Activated CD8-positive, alpha-beta memory T cell treated with anti-CD3 and anti-CD28 coated beads, Interleukin-2, amount 50 U/mL, for 1 hour (primary cell): ENCODE results near the gene ID4.

ENCODE experiments used
- DNase-seq: peaks from one replicate; pipeline ENCODE4 v3.0.0-alpha.2; 2020; ENCODE audit errors: extremely low read depth

The ID4 gene

GRCh38 chr6:19836799-19837510, at the start of gene ID4:
Gene ID4, plus strand, starts transcription at chr6:19837370. Its CDS starts 385 bp downstream, at chr6:19837755.
- DNase-seq: no peak

GRCh38 chr6:19788686-19789085, 48.5 kb upstream of the ID4 start:
- DNase-seq: no peak

- DNase-seq: no peak
These were observed 47.9 kb upstream of the ID4 start for GRCh38 chr6:19789100-19789803.

GRCh38 chr6:19791267-19791666, 45.9 kb upstream of the ID4 start:
- DNase-seq: no peak

GRCh38 chr6:19795211-19795610, 42.0 kb upstream of the ID4 start:
- no peak for DNase-seq

GRCh38 chr6:19796452-19796851, 40.7 kb upstream of the ID4 start:
- DNase-seq: no peak

- DNase-seq: no peak
These were observed 38.8 kb upstream of the ID4 start for GRCh38 chr6:19798362-19798761.

- no peak for DNase-seq
These were observed 34.5 kb upstream of the ID4 start for GRCh38 chr6:19802656-19803055.

- no peak for DNase-seq
These were observed 33.6 kb upstream of the ID4 start for GRCh38 chr6:19803331-19804204.

- no peak for DNase-seq
These were observed 32.7 kb upstream of the ID4 start for GRCh38 chr6:19804205-19805128.

GRCh38 chr6:19805129-19805481, 32.1 kb upstream of the ID4 start:
- no peak for DNase-seq

- no peak for DNase-seq
These were observed 30.2 kb upstream of the ID4 start for GRCh38 chr6:19806971-19807396.

- no peak for DNase-seq
These were observed 25.6 kb upstream of the ID4 start for GRCh38 chr6:19811397-19812079.

GRCh38 chr6:19812512-19813119, 24.6 kb upstream of the ID4 start:
- DNase-seq: no peak

- DNase-seq: no peak
These were observed 18.4 kb upstream of the ID4 start for GRCh38 chr6:19818805-19819204.

GRCh38 chr6:19824058-19824807, 12.9 kb upstream of the ID4 start:
- DNase-seq: no peak

GRCh38 chr6:19827247-19827646, 9.9 kb upstream of the ID4 start:
- no peak for DNase-seq

GRCh38 chr6:19827903-19828302, 9.3 kb upstream of the ID4 start:
- DNase-seq: no peak

GRCh38 chr6:19830171-19830570, 7.0 kb upstream of the ID4 start:
- no peak for DNase-seq

GRCh38 chr6:19831358-19831757, 5.8 kb upstream of the ID4 start:
- no peak for DNase-seq
